Measurements from ENCODE around the gene BROX.
A peak's percentile ranks its signal among the peaks of the same experiment; 100 is the strongest.

GRCh38 chr1:222739929-222740328 lies 27.6 kb downstream of the BROX start:
- no peak for TF ChIP-seq CTCF (IDR thresholded peaks at IDR 0.05; ENCODE audit: low read depth, low read length, missing input control)
- TF ChIP-seq NR2F2 (IDR thresholded peaks at IDR 0.05), result peak; percentile 54
- TF ChIP-seq ATF3 (IDR thresholded peaks at IDR 0.05), result no peak
- peak; percentile 42 to 62 for TF ChIP-seq RXRA (IDR thresholded peaks at IDR 0.05)
- TF ChIP-seq RAD21 (IDR thresholded peaks at IDR 0.05), result peak in 1 of 2 donors; percentile 13
